HFF-Myc (cell line): Measurements from ENCODE around the gene BCAR1.
"Not testable (repeated sequence)": the region's sequence is repeated elsewhere in the genome, so short reads cannot be mapped to it uniquely, and the experiment has no call there.

Source experiments
- DNase-seq: peaks from one replicate; pipeline ENCODE4 v3.0.0-alpha.2; 2011; ENCODE audit warnings: low read depth; ENCODE audit errors: extremely low read depth
- H3K4me3 ChIP-seq: replicated peaks from 2 replicates; pipeline ENCODE4 v1.5.1; 2011; ENCODE audit warnings: low read depth, mild to moderate bottlenecking, control low read depth, low read length
- CTCF ChIP-seq: IDR thresholded peaks from 2 replicates; pipeline ENCODE4 v1.5.1; 2012; ENCODE audit warnings: mild to moderate bottlenecking, low read depth, low read length, control low read depth; ENCODE audit errors: missing control alignments

Gene BCAR1

GRCh38 chr16:75272097-75272551 is 20.7 kb upstream of the BCAR1 start:
- H3K4me3 ChIP-seq, result no peak overlapping the region
- DNase-seq, result no peak
- no peak for TF ChIP-seq CTCF

GRCh38 chr16:75271441-75272096 is 20.1 kb upstream of the BCAR1 start:
- H3K4me3 ChIP-seq, result no peak overlapping the region
- DNase-seq, result no peak
- no peak for TF ChIP-seq CTCF

- DNase-seq, H3K4me3 ChIP-seq: not testable (repeated sequence)
Observed at GRCh38 chr16:75269358-75269757, 17.9 kb upstream of the BCAR1 start.

- DNase-seq, result no peak
- no peak overlapping the region for H3K4me3 ChIP-seq
- TF ChIP-seq CTCF, result no peak
Observed at GRCh38 chr16:75267631-75268264, 16.3 kb upstream of the BCAR1 start.

- DNase-seq, result no peak
- no peak for TF ChIP-seq CTCF
- H3K4me3 ChIP-seq, result peak overlapping the region; percentile 92
Observed at GRCh38 chr16:75266738-75267630, 15.6 kb upstream of the BCAR1 start.

GRCh38 chr16:75265911-75266701 is 14.7 kb upstream of the BCAR1 start:
- H3K4me3 ChIP-seq, result peak overlapping the region; percentile 92
- no peak for DNase-seq
- TF ChIP-seq CTCF, result no peak
